Measurements from ENCODE around the gene SGMS1.

DNA sequence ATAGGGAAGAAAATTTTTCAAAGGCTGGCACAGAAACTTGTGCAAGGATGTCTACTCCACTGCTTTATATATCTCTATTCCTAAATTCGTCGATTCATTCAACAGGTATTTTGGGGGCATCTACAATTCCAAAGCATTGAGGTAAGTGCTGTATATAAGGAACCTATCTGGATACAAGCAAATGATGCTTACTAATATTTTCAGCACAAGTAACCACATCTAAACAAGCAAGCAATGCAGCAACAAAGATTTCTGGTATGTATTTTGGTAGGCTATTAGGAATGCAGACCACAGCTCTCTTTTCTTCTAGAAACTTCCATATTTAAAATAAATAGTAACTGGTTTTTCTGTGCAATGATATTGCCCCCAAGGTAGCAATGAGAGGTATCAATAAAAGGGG, 183.9 kb downstream of the SGMS1 start:
- TF ChIP-seq, protein P1, sequence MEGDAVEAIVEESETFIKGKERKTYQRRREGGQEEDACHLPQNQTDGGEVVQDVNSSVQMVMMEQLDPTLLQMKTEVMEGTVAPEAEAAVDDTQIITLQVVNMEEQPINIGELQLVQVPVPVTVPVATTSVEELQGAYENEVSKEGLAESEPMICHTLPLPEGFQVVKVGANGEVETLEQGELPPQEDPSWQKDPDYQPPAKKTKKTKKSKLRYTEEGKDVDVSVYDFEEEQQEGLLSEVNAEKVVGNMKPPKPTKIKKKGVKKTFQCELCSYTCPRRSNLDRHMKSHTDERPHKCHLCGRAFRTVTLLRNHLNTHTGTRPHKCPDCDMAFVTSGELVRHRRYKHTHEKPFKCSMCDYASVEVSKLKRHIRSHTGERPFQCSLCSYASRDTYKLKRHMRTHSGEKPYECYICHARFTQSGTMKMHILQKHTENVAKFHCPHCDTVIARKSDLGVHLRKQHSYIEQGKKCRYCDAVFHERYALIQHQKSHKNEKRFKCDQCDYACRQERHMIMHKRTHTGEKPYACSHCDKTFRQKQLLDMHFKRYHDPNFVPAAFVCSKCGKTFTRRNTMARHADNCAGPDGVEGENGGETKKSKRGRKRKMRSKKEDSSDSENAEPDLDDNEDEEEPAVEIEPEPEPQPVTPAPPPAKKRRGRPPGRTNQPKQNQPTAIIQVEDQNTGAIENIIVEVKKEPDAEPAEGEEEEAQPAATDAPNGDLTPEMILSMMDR (IDR thresholded peaks at IDR 0.05), result no peak
- TF ChIP-seq POLR2AphosphoS5 (IDR thresholded peaks at IDR 0.05), result no peak
